Midbrain (tissue), 1 donor: ENCODE results near the gene TGFB3.
"Not testable (repeated sequence)": the region's sequence is repeated elsewhere in the genome, so short reads cannot be mapped to it uniquely, and the experiment has no call there.

Experiments used
- DNase-seq: peaks from one replicate; lab custom pipeline; 2025; lab: John Stamatoyannopoulos, UW

The TGFB3 gene

GRCh38 chr14:75981426-75982265 lies at the start of gene TGFB3:
TGFB3 (minus strand) TSS chr14:75981995; CDS start chr14:75980893, 1,102 bp downstream.
- DNase-seq = peak; percentile 73

GRCh38 chr14:76024211-76024907 lies 42.6 kb upstream of the TGFB3 start:
- DNase-seq = no peak

DNA sequence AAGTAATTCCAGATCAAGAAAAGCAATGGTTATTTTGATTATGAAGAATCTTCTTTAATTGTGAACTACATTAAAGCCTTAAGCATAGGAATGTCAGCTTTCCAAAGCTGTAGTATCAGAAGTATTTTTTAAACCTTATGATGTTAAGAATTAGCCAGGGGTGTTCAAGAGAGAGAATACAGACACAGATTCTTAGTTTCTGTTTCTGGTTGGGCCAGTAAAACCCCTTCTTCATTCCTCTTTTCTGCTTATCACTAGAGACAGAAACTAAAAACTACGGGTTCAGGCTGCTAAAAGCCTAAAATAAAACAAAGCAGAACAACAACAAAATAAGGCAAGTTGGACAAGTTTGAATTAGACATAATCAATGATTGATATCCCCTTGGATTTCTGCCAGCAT lies 42.0 kb upstream of the TGFB3 start:
- no peak for DNase-seq

DNA sequence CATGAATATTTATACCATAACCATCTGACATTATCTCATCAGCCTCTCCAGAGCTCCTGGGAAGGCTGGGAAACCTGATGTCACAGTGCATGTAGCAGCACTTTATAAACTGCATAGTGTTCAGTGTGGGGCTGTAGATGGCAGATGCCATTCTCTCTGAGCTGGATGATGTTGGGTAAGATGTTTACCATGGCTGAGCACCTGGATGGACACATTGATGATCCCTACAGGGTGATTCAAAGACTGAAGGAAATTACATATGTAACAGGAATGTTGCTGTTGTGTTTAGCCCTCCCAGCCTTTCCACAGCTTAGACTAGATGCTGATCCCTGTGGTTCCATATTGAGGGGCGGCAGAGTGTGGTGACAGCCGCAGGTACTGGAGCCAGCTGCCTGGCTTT lies 41.2 kb upstream of the TGFB3 start:
- no peak for DNase-seq

DNA sequence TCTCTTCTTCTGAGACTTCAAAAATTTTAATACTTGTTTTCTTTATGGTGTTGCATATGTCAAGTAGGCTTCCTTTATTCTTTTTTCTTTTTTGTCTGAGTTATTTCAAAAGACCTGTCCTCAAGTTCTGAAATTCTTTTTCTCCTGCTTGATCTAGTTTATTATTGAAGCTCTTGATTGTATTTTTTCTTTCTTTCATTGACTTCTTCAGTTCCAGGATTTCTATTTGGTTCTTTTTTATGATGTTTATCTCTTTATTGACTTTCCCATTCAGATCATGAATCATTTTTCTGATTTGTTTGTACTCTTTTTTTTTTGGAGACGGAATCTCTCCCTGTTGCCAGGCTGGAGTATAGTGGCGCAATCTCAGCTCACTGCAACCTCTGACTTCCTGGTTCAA lies 37.9 kb upstream of the TGFB3 start:
- no peak for DNase-seq

DNA sequence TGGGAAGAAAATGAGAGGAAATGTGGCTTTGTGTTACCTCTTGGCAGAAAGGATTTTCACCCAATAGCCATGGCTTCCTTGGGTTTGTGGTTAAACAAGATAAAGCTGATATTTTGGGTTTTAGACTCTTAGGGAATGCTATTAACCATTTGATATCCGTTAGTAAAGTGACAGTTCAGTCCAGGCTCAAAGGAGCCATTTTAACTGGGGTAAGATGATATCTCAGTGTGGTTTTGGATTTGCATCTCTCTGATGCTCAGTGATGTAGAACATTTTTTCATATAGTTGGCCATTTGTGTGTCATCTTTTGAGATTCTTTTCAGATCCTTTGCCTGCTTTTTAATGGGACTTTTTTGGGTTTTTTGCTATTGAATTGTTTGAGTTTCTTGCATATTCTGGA lies 33.9 kb upstream of the TGFB3 start:
- no peak for DNase-seq

DNA sequence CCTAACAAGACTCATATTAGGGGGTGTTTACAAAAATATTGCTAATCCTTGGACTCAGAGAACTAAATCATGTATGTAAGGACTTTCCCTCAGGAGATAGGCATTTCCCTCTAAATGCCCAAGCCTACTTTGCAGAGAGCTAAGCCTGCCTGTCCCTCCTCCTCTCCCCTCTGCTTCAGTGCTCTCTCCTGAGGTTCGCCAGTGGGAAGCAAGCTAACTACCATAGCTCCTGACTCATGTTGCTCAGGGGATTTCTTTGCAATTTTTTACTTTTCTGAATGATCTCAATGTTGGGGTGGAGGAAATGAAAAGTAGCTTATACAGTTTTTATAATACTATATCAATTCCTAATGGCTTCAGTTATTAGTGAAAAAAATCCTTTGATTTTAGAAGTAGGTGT lies 33.4 kb upstream of the TGFB3 start:
- no peak for DNase-seq

DNA sequence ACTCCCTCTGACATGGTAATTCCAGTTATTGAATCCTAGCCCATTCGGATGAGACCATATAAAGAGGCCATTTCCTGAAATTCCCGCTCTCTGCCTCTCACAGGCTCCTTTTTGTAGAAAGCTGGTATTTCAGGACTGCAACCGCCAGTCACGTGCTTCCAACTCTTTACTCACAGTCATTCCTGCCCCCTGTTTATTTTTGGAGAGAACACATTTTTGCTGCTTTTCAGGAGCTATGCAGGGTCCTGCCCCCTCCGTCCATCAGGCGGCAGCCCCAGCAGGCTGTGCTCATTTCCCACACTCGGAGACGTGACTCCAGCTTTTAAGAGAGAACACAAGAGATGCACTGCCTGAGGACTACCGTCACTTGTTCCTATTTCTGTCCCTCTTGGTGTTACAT lies 30.6 kb upstream of the TGFB3 start:
- DNase-seq = no peak

- DNase-seq = no peak
These were observed 30.1 kb upstream of the TGFB3 start for GRCh38 chr14:76011930-76012329.

- DNase-seq = not testable (repeated sequence)
These were observed 27.8 kb upstream of the TGFB3 start for GRCh38 chr14:76009627-76010026.

DNA sequence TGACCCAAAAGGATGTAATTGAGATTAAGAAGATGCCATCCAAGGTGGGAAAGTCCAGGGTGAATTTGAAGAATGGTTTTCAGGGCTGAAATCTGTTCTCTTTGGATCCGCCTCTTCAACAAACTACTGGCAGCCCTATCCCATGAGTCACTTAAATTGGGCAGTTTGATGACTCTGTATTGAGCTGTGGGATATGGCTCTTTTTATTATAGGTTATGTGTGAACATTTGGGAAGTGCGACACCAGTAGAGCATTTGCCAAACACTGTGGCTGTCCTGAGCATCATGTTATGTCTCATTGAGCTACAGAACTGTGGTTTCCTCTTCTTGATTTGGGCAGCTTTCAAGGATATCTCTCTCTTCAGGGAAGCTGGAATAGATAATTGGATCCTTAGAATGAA lies 26.1 kb upstream of the TGFB3 start:
- DNase-seq = no peak

- no peak for DNase-seq
These were observed 25.6 kb upstream of the TGFB3 start for GRCh38 chr14:76007379-76007778.

DNA sequence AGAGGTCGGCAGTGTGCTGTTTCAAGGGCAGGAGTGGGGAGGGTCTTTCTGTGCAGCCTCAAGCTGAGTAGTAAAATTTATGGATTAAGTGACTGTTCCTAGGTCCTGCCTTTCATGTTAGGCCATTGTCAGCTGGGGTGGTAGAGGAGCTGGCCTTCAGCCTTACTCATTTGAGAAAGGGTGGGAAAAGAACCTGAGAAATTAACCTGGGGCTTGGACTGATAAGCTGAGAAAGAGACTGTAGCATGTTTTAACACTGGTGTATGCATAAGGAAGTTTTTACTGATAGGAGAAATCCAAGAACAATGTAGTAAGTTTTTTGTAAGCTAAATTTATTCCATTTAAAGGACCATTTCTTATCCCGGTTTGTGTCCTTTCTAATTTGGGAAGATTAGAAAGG lies 24.5 kb upstream of the TGFB3 start:
- DNase-seq = no peak

GRCh38 chr14:76002383-76002782 lies 20.6 kb upstream of the TGFB3 start:
- DNase-seq = no peak

- no peak for DNase-seq
These were observed 17.9 kb upstream of the TGFB3 start for GRCh38 chr14:75999511-76000190.

- DNase-seq = no peak
These were observed 14.7 kb upstream of the TGFB3 start for GRCh38 chr14:75996488-75996887.

DNA sequence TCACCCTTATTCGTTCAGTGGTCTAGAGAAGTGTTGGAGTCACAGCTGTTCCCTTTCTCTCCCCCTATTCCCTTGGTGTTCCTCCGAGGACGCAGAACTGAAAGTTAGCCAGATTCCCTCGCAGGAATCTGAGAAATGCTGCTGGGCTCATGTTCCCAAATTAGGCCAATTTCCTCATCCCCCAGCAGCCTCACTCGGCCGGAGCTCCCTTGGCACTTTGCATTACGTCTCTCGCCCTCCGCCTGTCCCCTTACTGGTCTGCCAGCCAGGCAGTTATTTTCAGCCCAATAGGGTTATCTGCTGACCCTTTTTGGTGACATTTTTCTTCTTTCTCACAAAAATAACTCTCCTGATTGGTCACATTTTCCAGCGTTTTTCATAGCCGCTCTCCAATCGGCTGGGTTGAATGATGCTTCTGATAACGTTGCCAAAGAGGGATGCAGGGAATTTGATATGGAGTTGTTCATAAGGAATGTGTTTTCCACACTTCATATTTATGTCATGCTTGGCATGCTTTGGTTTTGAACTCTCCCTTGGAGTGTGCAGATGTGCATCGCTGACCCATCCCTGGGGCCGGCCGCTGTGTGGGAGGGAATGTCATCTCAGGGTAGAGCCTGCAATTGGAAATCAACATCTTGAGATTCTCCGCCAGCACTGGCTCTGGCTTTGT lies 13.7 kb upstream of the TGFB3 start:
- DNase-seq = no peak

- DNase-seq = no peak
These were observed 11.8 kb upstream of the TGFB3 start for GRCh38 chr14:75993567-75994041.

DNA sequence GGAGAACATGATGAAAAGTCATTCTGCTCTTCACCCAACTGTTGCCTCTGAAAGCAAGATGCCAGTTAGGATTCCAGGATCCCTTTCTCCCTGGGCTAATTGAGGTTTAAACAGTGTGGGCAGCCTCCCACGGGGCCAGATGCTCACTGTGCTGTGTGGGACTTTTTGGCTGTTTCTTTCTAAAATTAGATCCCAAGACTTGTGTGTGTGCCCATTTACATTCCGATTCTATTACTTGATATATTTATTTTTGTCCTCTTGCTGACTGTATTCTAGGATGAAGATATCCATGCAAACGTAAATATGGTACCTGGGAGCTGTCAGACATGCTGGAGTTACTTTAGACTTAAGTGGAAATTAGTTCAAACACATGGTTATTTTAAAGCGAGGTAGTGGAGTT lies 10.0 kb upstream of the TGFB3 start:
- DNase-seq = no peak

DNA sequence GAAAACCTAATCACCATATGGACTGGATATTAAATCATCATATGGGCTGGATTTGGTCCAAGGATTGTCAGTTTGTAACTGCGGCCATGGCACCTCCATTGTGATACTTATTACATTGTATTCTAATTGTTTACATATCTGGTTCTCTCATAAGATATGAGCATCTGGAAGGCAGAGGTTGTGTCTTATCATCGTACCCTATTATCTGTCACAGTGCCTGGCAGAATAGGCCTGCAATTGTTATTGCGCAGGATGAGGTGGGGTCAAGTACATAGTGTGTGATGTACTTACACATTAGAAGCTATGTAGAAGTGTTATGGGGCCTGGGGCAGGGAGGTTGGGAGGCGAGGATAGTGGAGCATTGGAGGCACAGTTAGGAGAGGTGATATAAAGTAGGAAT lies 8.5 kb upstream of the TGFB3 start:
- DNase-seq = no peak

GRCh38 chr14:75989134-75989533 lies 7.3 kb upstream of the TGFB3 start:
- DNase-seq = no peak
